Measurements from ENCODE around the gene DNAJB4.

The DNAJB4 gene

GRCh38 chr1:77975386-77975785 is 29.4 kb upstream of the DNAJB4 start:
- peaks cover 21% of the 10 kb centered on the region for H3K4me1 ChIP-seq (ENCODE audit: insufficient read depth, poor library complexity, severe bottlenecking)
- ATAC-seq (ENCODE audit: low read depth) (peak; percentile 19; the same call in 1 of the 3 replicates), DNase-seq (ENCODE audit: low spot score) (no peak)
- TF ChIP-seq, protein P1, sequence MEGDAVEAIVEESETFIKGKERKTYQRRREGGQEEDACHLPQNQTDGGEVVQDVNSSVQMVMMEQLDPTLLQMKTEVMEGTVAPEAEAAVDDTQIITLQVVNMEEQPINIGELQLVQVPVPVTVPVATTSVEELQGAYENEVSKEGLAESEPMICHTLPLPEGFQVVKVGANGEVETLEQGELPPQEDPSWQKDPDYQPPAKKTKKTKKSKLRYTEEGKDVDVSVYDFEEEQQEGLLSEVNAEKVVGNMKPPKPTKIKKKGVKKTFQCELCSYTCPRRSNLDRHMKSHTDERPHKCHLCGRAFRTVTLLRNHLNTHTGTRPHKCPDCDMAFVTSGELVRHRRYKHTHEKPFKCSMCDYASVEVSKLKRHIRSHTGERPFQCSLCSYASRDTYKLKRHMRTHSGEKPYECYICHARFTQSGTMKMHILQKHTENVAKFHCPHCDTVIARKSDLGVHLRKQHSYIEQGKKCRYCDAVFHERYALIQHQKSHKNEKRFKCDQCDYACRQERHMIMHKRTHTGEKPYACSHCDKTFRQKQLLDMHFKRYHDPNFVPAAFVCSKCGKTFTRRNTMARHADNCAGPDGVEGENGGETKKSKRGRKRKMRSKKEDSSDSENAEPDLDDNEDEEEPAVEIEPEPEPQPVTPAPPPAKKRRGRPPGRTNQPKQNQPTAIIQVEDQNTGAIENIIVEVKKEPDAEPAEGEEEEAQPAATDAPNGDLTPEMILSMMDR (IDR thresholded peaks at IDR 0.05; ENCODE audit: poor library complexity, severe bottlenecking), result no peak
- H3K9me3 ChIP-seq (ENCODE audit: severe bottlenecking), result no peaks in the 10 kb centered on the region
- peaks cover 77% of the 10 kb centered on the region for H3K36me3 ChIP-seq (ENCODE audit: low read depth)
- peak overlapping the region; percentile 68 for H3K4me3 ChIP-seq (ENCODE audit: severe bottlenecking)
- peak overlapping the region; percentile 95 for H3K27ac ChIP-seq (ENCODE audit: poor library complexity, severe bottlenecking)
- no peaks in the 10 kb centered on the region for H3K27me3 ChIP-seq (ENCODE audit: insufficient read depth, poor library complexity, severe bottlenecking)

DNA sequence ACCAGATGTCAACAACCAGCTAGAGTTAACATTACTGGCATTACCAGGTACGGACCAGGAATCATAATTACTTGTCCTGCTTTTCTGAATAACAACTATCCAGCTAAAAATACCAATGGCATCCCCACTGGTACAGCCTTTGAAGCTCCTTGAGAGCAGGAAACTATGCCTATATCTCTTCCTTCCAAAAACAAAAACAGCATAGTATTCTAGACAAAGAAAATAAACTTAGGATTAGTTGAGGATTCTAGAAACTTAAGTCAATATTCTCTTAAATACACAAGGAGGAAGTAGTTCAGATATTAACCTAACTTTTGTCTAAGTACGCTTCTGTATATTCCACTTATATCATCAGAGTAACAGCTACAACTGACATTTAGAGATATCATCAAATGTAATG is 28.8 kb upstream of the DNAJB4 start:
- Histone ChIP-seq H3K4me3 (ENCODE audit: severe bottlenecking) (peak overlapping the region; percentile 68), H3K27ac (ENCODE audit: poor library complexity, severe bottlenecking) (peak overlapping the region; percentile 95), H3K9me3 (ENCODE audit: severe bottlenecking) (no peaks in the 10 kb centered on the region), H3K4me1 (ENCODE audit: insufficient read depth, poor library complexity, severe bottlenecking) (peaks cover 25% of the 10 kb centered on the region), H3K36me3 (ENCODE audit: low read depth) (peaks cover 72% of the 10 kb centered on the region), H3K27me3 (ENCODE audit: insufficient read depth, poor library complexity, severe bottlenecking) (no peaks in the 10 kb centered on the region)
- TF ChIP-seq, protein P1 (IDR thresholded peaks at IDR 0.05; ENCODE audit: poor library complexity, severe bottlenecking), result no peak
- no peak for ATAC-seq (ENCODE audit: low read depth)
- DNase-seq (ENCODE audit: low spot score), result no peak

GRCh38 chr1:77976433-77977076 is 28.2 kb upstream of the DNAJB4 start:
- Histone ChIP-seq H3K27ac (ENCODE audit: poor library complexity, severe bottlenecking) (peak overlapping the region; percentile 95), H3K4me1 (ENCODE audit: insufficient read depth, poor library complexity, severe bottlenecking) (peaks cover 26% of the 10 kb centered on the region), H3K27me3 (ENCODE audit: insufficient read depth, poor library complexity, severe bottlenecking) (no peaks in the 10 kb centered on the region), H3K9me3 (ENCODE audit: severe bottlenecking) (no peaks in the 10 kb centered on the region), H3K36me3 (ENCODE audit: low read depth) (peaks cover 68% of the 10 kb centered on the region), H3K4me3 (ENCODE audit: severe bottlenecking) (peak overlapping the region; percentile 68)
- ATAC-seq (ENCODE audit: low read depth) (no peak), DNase-seq (ENCODE audit: low spot score) (no peak)
- TF ChIP-seq, protein P1 (IDR thresholded peaks at IDR 0.05; ENCODE audit: poor library complexity, severe bottlenecking), result no peak

GRCh38 chr1:77977989-77978292 is 26.8 kb upstream of the DNAJB4 start:
- Histone ChIP-seq H3K4me3 (ENCODE audit: severe bottlenecking) (peak overlapping the region; percentile 68), H3K27me3 (ENCODE audit: insufficient read depth, poor library complexity, severe bottlenecking) (no peaks in the 10 kb centered on the region), H3K27ac (ENCODE audit: poor library complexity, severe bottlenecking) (peak overlapping the region; percentile 95), H3K4me1 (ENCODE audit: insufficient read depth, poor library complexity, severe bottlenecking) (peaks cover 26% of the 10 kb centered on the region), H3K9me3 (ENCODE audit: severe bottlenecking) (no peaks in the 10 kb centered on the region), H3K36me3 (ENCODE audit: low read depth) (peaks cover 61% of the 10 kb centered on the region)
- DNase-seq (ENCODE audit: low spot score) (no peak), ATAC-seq (ENCODE audit: low read depth) (no peak)
- TF ChIP-seq, protein P1 (IDR thresholded peaks at IDR 0.05; ENCODE audit: poor library complexity, severe bottlenecking), result no peak

DNA sequence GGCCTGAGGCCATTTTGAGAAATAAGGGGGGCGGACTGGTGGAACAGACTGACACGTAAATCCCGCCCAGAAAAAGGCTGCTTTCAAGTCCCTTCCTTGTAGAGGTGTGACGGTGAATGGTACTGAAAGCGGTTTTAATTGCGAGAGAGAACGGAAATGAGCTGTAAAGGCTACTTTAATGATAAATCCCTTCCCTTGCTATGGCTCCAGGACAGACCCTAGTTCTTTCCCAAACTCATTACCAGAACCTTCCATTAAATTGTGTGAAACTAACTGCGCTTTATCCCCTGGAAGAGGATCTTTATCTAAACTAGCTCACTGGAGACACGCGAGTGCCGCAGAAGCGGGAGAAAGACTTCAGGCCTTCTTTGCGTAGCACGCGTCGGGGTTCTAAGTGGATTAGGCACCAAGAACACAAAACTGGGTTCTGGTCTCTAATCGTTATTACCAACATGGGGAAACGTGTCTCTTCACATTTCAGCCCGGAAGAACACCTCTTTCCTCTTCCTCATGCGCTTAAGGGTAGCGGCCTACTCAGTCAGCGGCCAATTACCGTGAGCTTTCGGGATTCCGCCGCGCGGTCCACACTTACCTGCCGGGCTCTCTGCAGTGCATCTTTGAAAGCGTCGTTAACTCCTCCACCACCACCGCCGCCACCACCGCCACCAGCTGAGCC is 26.3 kb upstream of the DNAJB4 start:
- Histone ChIP-seq H3K27ac (ENCODE audit: poor library complexity, severe bottlenecking) (peak overlapping the region; percentile 95), H3K27me3 (ENCODE audit: insufficient read depth, poor library complexity, severe bottlenecking) (no peaks in the 10 kb centered on the region), H3K4me3 (ENCODE audit: severe bottlenecking) (peak overlapping the region; percentile 68), H3K9me3 (ENCODE audit: severe bottlenecking) (no peaks in the 10 kb centered on the region), H3K36me3 (ENCODE audit: low read depth) (peaks cover 56% of the 10 kb centered on the region), H3K4me1 (ENCODE audit: insufficient read depth, poor library complexity, severe bottlenecking) (peaks cover 26% of the 10 kb centered on the region)
- TF ChIP-seq, protein P1 (IDR thresholded peaks at IDR 0.05; ENCODE audit: poor library complexity, severe bottlenecking), result no peak
- ATAC-seq (ENCODE audit: low read depth), result peak; percentile 57
- peak; percentile 85 for DNase-seq (ENCODE audit: low spot score)
